ENCODE results near the gene CALY.

The CALY gene

DNA sequence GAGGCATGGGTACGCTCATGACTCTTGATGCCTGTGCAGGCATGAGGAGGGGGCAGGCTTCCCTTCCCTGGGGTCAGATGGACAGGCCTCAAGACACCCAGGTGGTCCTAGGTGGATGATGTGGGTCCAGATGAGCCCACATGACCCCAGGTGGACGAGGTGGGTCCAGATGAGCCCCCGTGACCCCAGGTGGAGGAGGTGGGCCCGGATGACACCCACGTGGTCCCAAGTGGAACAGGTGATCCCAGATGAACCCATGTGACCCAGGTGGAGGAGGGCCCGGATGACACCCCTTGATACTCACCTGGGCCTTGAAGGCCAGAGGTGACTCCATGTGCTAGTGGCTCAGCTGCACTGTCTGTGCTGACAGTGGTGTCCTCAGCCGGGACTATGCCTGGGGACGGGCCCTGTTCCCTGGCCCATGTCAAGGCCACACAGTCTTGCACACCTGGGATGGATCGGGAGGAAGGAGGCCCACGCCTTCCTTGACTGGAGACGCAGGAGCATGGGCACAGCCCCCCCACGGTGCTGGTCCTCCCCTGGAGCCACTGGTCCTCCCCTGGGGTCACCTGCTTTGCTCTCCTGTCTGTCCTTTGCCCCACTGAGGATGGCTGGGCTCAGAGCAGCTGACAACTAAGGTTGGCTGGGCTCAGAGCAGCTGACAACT lies 13.7 kb upstream of the CALY start:
- DNase-seq: no peak

DNA sequence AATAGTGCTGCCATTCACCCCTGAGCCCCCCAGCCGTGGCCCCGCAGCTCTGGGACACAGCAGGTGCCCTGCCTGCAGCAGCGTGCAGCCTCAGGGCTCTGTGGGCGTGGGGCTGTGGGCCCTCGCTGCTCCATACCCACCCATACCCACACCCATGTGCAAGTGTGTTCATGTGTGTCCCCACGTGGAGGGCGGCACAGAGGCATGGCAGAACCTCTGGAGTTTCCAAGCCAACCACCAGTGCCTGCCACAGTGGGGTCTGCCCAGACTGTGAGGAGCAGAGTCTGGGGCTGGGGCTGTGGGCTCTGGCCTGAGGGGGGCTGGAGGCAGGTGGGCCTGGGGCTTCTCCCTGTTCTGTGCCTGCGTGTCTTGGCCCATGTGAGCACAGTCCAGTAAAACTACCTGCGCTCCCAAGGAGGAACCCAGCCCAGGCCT lies 12.9 kb upstream of the CALY start:
- no peak for DNase-seq

DNA sequence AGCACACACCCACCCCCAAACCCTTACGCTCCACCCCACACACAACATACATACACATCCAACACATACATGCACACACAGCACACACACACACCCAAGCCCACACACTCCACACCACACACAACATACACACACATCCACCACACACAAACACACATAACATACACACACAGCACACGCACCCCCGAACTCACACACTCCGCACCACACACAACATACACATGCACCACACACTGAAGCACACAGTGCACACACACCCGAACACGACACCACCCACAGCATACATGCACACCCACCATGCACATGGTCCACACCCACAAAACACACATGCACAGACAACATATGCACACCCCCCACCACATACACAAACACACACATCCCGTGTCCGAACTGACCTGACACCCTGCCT lies 12.5 kb upstream of the CALY start:
- no peak for DNase-seq

DNA sequence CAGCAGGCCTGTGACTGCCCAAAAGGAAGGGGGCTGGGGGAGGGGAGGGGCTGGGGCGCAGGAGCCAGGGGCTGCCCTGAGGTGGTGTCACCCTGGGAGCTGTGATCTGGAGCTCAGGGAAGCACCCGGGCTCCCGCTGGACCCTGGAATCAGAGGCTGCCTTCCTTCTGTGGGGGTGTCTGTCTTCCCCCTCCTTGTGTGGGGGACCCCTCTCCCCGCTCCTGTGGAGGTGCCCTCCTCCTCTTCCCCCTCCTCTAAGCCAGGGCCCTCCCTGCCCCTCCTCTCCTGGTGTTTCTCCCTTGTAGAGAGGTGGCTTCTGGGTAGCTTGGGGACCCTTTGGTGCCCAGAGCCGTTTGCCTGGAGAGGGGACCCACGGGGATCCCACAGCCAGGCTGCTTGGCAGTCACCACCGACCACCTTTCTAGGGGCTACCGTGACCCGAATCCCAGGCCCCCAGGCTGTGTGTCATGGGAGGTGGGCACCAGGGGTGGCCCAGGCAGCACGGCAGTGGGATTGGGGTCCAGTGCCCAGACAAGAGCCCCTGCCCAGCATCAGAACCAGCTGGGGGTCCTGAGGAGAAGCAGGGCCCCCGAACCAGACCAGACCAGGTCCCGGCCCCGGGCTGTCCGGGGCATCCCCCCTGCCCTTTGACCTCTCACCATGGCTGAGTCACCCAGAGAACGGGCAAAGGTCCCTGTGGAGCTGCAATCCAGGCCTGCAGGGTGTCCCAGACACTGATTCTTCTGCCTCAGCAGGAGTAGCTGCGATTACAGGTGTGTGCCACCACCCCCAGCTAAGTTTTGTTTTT lies 11.2 kb upstream of the CALY start:
- DNase-seq: no peak

DNA sequence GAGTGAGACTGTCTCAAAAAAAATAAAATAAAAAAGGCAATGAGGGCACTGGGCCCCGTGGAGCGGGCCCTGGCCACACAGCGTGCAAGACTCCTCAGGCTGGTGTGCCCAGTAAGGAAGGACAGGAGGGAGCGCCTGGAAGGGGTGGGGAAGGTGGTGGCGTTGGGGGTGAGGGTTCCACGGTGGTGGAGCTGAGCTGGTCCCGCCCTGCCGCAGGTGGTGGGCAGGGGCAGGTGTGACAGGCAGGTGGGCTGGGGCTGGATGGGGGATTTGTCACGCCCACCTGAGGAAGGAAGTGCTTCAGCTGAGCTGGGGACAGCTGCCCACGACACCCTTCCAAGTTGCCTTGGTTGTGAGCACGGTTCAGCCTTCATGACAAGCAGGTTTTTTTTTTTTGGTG lies 9.7 kb upstream of the CALY start:
- DNase-seq: no peak

DNA sequence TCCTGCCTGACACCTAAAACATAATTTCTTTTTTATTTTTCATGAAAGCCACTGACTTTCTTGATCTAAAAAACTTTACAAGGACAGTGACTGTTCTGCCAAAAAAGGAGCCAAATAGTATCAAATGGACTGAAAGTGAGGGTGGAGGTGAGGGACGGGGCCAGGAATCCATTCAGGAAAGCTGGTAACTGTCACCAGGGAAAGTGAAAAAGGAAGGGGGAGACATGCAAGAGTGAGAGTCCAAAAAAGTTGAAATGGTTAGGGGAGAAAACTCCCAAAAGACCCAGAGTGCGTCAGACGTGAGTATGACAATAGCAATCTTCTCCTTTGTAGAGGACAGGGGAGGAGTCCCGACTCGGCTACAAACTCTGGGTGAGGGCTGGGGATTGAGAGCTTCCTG lies 7.5 kb upstream of the CALY start:
- no peak for DNase-seq

DNA sequence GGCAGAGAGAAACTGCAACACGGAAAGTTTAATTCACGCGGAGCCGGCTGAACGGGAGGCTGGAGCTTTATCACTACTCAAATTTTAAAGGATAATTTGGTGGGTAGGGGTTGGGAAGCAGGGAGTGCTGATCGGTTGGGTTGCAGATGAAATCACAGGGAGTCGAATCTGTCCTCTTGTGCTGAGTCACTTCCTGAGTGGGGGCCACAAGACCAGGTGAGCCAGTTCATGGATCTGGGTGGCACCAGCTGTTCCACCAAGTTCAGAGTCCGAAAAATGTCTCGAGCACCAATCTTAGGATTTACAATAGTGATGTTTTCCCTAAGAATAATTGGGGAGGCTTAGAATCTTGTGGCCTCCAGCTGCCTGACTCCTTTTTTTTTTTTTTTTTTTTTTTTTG lies 6.9 kb upstream of the CALY start:
- no peak for DNase-seq

DNA sequence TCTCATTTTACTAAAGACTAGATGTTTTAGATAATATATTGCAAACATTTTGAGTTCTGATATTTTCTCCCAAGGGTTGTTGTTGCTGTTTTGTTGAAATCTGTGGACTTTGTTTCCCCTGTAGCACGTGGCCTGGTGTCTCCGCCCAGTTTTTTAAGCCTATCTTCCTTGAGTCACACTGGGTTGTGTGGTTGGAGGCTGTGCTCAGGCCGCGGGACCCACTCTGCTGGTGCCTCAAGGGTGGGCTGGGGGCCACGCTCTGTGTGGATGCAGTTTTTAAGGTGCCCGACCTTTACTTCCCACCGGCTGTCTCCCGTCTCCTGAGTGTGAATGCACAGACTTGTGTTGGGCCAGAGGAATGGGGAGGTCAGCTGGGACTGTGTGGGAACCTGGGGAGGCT lies 6.2 kb upstream of the CALY start:
- DNase-seq: no peak

DNA sequence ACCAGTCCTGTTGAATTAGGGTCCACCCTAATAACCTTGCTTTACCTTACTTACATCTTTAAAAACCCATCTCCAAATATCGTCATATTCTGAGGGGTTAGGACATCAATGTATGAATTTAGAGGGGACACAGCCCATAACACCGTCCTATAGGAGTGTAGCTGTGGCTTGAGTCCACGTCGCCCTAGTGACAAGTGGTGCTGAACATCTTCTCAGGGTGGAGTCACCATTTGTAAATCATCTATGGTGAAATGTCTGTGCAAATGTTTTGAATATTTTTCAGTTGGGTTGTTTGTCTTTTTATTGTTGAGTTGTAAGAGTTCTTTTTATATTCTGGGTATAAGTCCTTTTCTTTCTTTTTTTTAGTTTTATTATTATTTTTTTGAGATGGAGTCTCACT lies 5.3 kb upstream of the CALY start:
- DNase-seq: no peak

DNA sequence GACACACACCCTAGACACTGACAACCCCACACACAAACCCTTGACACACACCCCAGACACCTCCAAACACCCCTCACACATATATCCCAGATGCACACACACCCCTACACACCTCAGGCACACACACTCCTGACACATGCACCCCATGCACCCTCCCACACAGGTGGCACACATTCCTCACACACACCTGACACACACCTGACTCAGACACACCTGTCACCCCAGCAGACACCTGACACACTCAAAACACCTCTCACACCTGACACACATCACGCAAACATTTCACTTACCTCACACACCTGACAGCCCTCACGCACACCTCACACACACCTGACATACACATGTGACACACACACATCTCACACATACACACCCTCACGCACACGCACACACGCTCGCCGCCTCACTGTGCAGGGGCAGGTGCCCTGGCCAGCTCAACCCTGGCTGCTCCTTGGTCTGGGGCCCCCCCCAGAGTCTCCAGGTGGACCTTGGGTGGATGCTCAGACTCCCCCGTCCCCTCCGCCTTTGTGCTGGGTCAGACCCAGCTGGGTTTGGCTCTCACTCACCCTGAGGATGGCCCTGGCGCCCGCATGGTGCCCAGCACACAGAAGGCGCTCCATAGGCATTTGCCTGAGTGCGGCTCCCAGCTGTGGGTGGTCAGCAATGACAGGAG lies 3.1 kb upstream of the CALY start:
- DNase-seq: no peak

DNA sequence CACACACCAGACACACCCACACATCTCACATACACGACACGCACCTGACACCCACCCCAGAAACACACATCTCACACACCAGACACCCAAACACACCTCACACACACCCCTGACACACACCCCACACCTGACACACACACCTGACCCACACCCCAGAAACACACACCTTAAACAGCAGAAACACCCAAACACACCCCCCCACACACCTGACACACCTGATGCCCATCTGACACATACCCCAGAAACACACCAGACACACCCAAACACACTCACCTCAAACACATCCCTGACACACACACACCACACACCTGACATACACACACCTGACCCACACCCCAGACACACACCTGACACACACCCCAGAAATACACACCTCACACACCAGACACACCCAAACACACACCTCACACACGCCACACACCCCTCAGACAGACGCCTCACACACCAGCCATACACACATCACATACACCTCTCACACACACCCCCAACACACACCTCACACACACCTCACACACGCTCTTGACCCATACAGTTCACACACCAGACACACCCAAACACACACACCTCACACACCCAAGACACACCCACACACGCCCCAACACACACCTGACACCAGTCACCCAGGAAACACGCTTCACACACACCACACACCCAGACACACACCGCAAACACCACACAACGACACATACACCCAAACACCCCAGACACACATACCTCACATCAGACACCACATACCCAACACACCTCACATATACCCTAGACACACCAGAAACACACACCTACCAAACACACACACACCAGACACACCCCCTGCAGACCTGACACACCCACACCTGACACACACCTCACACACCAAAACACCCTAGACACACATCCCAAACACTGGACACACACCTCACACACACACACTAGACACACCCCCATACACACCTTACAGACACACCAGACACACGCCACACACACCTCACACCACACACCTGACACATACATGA lies 1.7 kb upstream of the CALY start:
- DNase-seq: no peak

DNA sequence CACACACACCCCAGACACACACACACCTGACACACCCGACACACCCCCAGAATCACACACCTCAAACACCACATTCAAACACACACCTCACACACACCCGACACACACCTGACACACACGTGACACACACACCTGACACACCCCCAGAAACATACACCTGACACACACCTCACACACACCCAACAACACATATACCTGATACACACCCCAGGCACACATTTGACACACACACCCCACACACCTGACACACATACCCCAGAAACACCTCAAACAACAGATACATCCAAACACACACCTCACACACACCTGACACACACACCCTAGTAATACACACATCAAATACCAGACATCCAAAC lies 652 bp upstream of the CALY start:
- no peak for DNase-seq

DNA sequence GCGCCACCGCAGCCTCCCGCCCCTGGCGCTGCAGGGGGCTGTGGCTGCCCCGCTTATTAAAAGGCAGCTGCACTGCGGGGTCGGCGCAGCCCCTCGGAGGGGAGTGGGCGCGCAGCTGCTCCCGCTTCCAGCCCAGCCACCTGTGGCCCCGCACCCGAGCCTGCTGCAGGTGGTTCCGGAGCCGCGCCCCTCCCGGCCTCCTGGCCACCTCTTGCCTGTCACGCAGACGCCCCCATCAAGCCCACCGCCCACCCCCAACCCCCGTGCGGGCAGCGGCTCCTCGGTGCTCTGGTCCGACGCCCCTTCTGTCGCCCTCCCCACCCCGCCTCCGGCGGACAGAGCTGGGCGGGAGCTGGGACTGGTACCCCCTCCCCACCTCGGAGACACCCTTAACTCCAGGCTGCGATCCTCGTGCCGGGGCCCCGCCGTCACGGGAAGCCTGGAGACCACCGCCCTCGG lies 549 bp downstream of the CALY start:
- DNase-seq: no peak

DNA sequence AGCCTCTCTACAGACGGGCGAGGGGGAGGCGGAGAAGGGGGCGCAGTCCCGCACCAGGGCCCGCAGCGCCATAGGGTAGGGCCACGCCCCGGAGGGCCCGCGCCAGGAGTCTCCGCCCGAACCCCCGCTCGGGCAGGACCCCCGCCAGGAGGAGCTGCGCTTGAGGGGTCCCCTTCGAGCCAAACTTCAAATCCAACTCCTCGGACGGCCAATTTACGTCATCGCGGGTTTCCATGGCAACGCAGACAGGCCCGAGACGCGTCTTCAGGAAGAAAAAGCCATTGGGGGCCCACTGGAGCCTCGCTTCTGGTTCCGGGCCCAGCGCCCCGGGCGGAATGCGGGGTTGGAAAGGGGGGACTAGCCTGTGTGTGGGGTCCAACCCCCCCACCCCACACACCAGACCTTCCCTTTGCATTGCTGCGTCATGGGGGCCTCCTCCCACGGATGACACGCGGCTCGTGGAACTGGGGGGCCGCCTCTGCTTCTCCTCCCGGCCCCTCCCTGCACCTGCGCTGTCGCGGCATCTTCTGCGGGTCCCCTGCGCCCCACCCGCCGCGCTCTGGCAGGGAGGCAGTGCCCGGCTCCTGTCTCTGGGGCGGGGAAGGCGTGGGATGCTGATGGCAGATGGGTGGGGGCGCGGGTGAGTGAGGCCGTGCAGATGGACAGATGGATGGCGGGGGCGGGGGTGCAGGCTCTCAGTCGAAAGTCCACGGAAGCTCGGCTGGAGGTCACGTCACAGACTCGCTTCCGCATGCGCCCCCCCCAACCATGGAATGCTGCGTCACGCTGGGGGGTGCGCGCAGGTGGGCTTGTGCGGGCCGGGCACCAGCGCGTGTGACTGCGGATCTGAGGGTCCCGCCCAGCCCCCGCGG lies 1.2 kb downstream of the CALY start:
- no peak for DNase-seq

DNA sequence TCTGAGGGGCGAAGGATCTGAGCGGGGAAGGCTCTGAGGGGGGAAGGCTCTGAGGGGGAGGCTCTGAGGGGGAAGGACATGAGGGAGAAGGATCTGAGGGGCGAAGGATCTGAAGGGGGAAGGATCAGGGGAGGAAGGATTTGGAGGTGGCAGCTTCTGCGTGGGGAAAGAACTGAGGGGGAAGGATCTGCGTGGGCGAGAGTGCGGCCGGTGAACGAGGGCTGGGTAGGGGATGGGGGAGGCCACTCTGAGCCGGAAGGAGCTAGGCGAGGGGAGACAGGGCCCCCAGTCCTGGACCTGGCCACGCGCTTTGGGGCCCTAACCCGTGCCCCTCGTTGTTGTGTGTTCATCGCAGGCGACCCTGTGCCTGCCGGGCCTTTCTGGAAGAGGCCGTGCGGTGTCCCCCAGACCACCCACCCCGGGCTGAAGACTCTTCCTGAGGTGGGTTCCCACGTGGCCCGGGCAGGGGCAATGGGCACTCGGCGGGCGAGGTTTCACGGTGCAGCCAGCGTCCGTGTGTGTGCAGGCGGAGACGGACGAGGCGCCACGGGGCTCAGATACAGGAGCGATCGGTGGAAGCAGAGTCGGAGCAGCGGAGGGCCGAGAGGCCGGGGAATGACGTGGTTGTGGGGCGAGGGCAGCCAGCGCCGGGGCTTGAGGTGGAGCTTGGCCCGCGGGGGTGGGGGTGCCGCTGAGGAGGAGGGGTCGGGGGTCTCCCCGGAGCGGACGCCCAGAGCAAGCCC lies 2.0 kb downstream of the CALY start:
- DNase-seq: no peak

DNA sequence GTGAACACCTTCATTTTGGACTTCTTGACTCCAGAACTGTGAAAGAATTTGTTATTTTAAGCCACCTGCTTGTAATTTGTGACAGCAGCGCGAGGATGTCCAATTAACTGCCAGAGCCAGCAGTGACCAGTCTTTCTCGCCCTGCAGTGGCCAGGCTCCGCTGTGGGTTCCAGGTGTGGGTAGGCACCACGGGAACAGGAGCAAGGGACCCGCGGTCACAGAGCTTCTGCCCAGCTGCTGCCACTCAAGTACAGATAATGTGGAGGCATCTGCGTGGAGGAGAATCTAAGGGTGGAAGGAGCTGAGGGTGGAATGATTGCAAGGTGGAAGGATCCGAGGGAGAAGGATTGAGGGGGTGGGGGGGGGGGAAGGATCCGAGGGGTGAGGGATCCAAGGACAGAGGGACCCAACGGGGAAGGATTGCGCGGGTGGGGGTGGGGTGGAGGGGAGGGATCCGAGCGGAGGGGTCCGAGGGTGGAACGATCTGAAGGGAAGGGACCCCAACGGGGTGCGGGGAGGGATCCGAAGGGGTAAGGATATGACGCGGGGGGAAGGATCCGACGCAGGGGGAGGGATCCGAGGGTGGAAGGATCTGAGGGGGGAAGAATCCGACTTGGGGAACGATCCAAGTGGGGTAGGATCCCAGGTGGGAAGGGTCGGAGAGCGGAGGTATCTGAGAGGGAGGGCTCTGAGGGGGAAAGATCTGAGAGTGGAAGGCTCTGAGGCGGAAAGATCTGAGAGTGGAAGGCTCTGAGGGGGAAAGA lies 3.6 kb downstream of the CALY start:
- no peak for DNase-seq

DNA sequence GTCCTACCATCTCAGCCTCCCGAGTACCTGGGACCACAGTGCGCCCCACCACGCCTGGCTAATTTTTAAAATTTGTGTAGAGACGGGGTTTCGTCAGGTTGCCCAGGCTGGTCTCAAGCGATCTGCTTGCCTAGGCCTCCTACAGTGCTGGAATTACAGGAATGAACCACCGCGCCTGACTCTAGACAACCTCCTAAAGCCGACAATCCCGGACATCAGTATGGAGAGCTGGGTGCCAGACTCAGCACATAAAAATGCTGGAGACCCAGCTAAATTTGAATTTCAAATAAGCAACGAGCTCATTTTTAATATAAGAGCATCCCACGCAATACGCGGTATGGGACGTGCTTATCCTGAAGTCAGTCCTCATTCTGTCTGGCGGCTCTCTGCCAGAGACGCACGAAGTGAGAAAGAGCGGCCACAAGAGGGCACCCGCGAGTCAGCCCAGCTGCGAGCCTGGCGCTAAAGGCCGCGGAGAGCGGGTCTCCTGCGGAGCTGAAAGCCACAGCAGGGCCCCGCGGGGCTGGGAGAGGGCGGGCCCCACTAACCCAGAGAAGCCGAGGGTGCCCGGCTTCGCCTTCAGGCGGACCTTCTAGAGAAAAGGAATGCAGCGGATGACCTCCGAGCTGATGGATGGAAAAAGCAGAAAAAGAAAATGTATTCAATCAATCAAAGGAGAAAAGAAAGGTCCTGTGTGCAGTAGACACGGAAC lies 7.0 kb downstream of the CALY start:
- no peak for DNase-seq

DNA sequence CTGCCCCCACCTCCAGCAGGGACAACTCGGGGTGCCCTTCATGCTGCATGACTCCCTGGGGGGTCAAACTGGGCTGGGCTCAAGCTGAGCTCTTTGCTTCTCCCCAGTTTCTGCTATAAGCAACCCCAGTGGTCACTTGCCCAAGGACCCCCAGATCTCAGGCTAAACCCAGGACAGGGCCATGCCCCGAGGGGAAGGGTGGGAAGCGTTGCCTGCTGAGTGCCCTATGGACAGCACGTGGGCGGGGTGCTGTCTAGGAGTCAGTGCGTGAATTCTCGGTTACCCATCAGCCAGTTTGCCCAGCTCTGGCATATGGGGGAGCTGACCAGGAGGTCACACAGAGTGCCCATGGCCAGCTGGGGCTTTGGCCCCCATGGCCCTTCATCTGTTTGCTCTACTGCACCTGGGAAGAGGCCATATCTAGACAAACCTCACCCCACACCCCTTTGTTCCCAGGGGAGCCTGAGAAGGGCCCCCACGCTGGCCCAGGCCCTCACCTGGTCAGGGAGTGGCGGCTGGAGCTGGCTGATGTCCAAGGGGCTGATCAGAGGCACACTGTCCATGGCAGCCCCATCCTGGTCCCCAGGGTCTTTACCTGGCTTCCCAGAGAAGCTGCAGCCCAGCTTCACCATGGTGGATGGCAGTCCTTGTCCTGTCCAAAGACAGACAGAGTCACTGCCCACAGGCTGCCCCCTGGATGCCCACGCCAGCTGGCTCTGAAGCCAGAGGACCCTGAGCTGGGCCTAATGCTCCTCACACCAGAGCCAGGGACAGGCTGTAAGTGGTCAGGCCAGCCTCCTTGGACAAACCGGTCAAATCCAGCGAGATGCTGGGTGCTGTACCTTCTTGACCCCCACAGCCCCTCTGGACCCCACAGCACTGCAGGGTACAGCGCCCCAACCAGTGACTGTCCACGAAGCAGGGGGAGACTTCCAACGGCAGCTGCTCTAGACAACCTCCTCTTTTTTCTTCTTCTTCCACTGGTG lies 8.0 kb downstream of the CALY start:
- no peak for DNase-seq

Measured in NCI-H2081 treated with DMSO at 0.1 percent for 48 hours (cell line).